Duodenal mucosa (tissue), 2 donors: ENCODE results near the gene AQP2.

ENCODE experiments used
- H3K27ac ChIP-seq: one replicate; pipeline ENCODE4 v1.7.0; 2013; ENCODE audit warnings: low read depth, low read length
- H3K27me3 ChIP-seq, 2 donors: one replicate each; pipeline ENCODE4 v1.7.0; 2013; ENCODE audit warnings: low read length in 2 of 2, control low read depth in 1 of 2; ENCODE audit not compliant: insufficient read depth in 2 of 2, control insufficient read depth in 1 of 2
- H3K36me3 ChIP-seq, 2 donors: one replicate each; pipeline ENCODE4 v1.7.0; 2013; ENCODE audit warnings: low read length in 2 of 2, control low read depth in 1 of 2; ENCODE audit not compliant: insufficient read depth in 2 of 2, control insufficient read depth in 1 of 2
- H3K4me1 ChIP-seq, 2 donors: one replicate each; pipeline ENCODE4 v1.7.0; 2013; ENCODE audit warnings: low read length in 2 of 2, control low read depth in 1 of 2; ENCODE audit not compliant: insufficient read depth in 2 of 2, control insufficient read depth in 1 of 2
- H3K4me3 ChIP-seq, 2 donors: one replicate each; pipeline ENCODE4 v1.7.0; 2013; ENCODE audit warnings: low read length in 2 of 2, low read depth in 1 of 2
- H3K9ac ChIP-seq, 2 donors: one replicate each; pipeline ENCODE4 v1.7.0; 2013; ENCODE audit warnings: low read length in 2 of 2, low read depth in 1 of 2
- H3K9me3 ChIP-seq, 2 donors: one replicate each; pipeline ENCODE4 v1.7.0; 2013; ENCODE audit warnings: low read length in 2 of 2, control low read depth in 1 of 2; ENCODE audit not compliant: control insufficient read depth in 1 of 2

The AQP2 gene

DNA sequence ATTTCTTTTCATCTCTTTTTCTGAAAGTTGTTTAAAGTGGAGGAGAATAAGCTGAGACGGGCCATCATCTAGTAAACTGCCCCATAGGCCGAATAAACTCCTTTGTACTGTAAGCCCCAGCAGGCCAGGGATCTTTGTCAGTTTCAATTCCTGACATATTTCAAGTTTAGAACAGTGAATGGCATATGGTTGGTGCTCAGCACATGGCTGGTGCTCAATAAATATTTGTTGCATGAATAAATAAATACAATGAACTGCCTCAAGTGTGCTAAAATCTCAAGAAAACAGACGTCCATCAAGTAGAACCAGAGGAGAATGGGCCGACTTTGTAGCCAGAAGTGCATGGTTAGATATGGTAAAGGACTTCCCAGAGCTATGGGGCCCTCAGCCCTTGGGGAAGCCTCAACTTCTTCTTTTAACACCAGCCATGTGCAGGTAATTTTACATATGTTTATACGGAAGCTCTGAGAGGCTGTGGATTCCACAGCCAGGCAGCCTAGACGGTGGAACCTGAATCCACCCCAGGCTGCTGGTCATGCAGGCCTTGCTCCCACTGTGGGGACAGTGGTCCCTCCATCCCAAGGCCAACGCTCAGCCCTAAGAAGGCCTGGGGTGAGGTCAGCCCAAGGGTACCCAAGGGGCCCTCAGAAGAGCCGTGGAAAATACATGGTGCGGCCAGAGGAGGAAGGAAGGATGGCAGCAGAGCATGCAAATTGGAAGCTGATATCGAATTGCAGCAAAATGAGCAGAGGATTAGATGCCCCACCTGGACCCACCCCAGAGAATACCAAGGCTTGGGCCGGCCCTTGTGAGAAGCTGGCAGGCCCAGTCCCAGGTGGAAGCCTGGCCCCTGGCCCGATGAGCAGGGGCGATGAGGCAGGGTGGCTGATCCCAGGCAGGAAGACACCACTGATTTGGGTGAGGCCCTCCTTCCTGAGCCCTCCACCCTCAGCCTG, 8.7 kb upstream of the AQP2 start:
- Histone ChIP-seq H3K27me3 (no peaks in the 10 kb centered on the region), H3K4me3 (no peak overlapping the region), H3K36me3 (no peaks in the 10 kb centered on the region), H3K9ac (no peak overlapping the region), H3K27ac (no peak overlapping the region), H3K9me3 (no peaks in the 10 kb centered on the region), H3K4me1 (peaks cover 0 to 5% of the 10 kb centered on the region in 2 donors)

DNA sequence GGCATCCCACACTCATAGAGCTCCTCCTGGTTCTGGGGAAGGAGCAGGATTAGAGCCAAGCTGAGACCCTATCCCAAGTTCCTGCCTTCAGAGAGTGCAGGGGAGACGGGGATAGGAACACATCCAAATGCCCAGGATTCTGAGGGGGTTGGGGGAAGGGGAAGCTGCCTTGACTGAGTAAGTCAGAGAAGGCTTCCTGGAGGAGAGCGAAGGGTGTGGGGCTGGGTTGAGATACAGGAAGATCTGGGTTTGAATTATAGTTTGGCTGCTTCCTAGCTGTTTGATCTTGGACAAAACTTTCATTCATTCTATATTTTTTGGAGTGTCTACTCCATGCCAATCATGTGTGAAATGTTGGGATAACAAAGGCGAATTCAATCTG, 8.0 kb upstream of the AQP2 start:
- Histone ChIP-seq H3K27ac (no peak overlapping the region), H3K27me3 (no peaks in the 10 kb centered on the region), H3K9me3 (no peaks in the 10 kb centered on the region), H3K4me3 (no peak overlapping the region), H3K9ac (no peak overlapping the region), H3K4me1 (peaks cover 0 to 5% of the 10 kb centered on the region in 2 donors), H3K36me3 (no peaks in the 10 kb centered on the region)

DNA sequence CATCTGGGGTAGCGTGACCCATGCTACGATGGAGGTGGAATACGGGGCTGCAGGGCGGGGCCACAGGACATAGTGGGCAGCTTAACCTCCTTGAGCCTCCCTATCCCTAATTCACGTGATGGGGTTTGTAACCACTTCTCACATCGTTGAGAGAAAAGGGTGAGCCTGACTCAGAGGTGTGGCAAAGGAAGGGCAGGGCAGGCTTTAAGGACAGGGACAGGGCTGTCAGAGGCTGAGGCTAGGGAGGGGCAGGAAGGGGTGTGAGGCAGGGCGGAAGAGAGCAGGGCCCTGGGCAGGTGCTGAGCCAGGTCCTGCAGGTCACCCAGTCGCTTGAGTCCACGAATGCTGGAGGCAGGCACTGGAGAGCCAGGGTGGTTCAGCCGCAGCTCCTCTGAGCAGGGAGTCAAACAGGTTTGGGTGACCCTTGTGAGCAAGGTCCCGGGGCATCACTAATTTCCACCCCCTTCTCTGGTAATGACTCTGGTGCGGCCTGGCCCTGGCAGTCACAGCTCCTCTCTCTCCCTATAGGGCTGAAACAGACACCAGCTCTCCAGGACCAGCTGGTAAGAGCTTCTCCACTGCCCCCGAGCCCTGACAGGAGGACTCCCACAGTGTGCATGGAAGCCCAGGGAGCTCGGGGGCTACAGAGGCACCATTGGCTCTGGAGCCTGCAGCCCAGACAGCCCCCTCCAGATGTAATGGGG, 7.5 kb upstream of the AQP2 start:
- H3K4me1 ChIP-seq, result peaks cover 0 to 5% of the 10 kb centered on the region in 2 donors
- H3K27ac ChIP-seq, result no peak overlapping the region
- H3K9ac ChIP-seq, result no peak overlapping the region
- H3K27me3 ChIP-seq, result no peaks in the 10 kb centered on the region
- H3K36me3 ChIP-seq, result no peaks in the 10 kb centered on the region
- H3K9me3 ChIP-seq, result no peaks in the 10 kb centered on the region
- H3K4me3 ChIP-seq, result no peak overlapping the region

DNA sequence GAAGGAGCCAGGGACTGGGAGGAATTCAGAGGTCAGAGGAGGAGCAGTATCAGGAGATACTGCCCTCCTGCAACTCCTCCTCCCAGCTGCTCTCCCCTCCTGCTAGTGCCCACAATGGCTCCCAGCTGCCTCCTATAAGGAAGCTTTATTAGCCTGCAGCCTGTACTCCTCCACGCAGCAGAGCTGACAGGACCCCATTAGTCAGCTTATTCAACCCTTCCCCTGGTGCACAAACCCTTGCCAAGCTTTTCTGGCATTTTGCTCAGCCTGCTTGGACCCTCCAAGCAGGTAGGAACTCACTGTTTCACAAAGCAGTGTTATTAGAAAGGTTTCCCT, 6.9 kb upstream of the AQP2 start:
- Histone ChIP-seq H3K4me3 (no peak overlapping the region), H3K9ac (no peak overlapping the region), H3K36me3 (no peaks in the 10 kb centered on the region), H3K27me3 (no peaks in the 10 kb centered on the region), H3K9me3 (no peaks in the 10 kb centered on the region), H3K4me1 (peaks cover 0 to 5% of the 10 kb centered on the region in 2 donors), H3K27ac (no peak overlapping the region)

DNA sequence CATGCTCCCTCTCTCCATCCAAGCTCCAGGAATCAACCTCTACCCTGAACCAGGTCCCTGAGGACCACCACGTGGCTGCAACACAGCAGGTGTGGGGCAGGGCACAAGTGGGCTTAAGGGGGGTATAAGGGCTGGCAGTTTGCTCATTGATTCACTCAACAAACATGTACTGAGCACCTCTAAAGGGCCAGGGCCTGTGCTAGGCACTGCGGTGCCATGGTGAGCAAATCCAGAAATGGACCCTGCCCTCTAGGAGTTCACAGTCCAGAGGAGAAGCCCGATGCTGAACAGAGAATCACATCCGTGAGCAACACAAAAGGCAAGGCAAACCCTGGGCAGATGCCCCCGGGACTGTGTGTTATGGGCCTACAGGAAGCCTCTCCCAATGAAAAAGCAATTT, 6.5 kb upstream of the AQP2 start:
- H3K27me3 ChIP-seq, result no peaks in the 10 kb centered on the region

DNA sequence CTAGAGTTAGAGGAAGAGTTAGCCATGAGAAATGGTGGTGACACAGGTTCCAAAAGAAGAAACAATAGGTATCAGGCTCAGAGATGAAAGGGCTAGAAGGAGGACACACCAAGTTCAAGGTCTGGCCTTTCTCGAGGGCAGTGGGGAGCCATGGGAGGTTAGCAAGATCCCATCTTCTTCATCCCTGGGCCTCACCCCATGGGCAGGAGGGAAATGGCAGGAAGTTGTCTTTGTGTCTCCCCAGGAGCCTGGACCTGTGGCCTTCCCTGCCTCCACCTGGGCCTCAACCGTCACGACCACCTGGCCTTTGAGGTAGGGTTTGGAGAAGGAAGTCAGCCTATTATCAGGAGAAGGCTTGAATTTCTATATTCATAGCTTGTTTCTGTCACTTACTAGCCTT, 5.8 kb upstream of the AQP2 start:
- H3K9ac ChIP-seq, result no peak overlapping the region
- H3K4me1 ChIP-seq, result peaks cover 0 to 5% of the 10 kb centered on the region in 2 donors
- H3K9me3 ChIP-seq, result no peaks in the 10 kb centered on the region
- H3K4me3 ChIP-seq, result no peak overlapping the region
- no peak overlapping the region for H3K27ac ChIP-seq
- H3K36me3 ChIP-seq, result no peaks in the 10 kb centered on the region
- H3K27me3 ChIP-seq, result no peaks in the 10 kb centered on the region

More for the DNA sequence above, 6.5 kb upstream of the AQP2 start:
- Histone ChIP-seq H3K4me3 (no peak overlapping the region), H3K27ac (no peak overlapping the region), H3K9ac (no peak overlapping the region), H3K36me3 (no peaks in the 10 kb centered on the region), H3K4me1 (peaks cover 0 to 5% of the 10 kb centered on the region in 2 donors), H3K9me3 (no peaks in the 10 kb centered on the region)

DNA sequence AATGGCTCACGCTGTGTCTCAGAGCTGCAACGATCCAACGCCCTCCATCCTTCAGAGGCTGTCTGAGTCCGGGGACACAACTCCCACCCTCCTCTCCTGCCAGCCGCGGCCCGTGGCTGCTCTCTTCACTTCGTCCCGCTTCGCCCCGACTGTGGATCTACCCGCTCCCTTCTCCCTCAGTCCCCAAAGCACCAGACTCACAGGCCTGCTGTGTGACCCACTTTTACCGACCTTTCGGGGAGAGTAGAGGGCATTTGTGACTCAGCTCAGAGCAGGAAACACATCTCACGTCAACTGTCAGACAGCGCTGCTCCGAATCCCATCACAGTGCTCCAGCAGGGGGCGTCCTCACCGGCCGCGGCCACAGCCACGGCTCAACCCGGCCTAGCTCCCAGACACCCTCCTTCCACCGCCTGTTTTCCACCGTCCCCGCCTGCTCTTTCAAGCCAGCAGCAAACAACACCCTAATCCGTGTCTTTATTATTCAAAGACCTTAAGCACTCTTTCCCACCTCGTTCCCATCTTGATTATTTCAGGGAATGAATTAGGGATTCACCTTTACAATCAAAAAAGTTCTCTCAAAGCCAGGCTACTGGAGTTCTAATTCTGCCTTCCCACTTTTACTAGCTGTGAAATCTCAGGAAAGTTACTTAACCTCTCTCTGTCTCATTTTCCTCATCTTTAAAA, 5.0 kb upstream of the AQP2 start:
- H3K27ac ChIP-seq, result peak overlapping the region; percentile 22
- peak overlapping the region; percentile 24 to 54 for H3K9ac ChIP-seq
- H3K27me3 ChIP-seq, result no peaks in the 10 kb centered on the region
- peak overlapping the region; percentile 46 to 56 for H3K4me3 ChIP-seq
- H3K9me3 ChIP-seq, result no peaks in the 10 kb centered on the region
- no peaks in the 10 kb centered on the region for H3K36me3 ChIP-seq
- H3K4me1 ChIP-seq, result peaks cover 0 to 5% of the 10 kb centered on the region in 2 donors

DNA sequence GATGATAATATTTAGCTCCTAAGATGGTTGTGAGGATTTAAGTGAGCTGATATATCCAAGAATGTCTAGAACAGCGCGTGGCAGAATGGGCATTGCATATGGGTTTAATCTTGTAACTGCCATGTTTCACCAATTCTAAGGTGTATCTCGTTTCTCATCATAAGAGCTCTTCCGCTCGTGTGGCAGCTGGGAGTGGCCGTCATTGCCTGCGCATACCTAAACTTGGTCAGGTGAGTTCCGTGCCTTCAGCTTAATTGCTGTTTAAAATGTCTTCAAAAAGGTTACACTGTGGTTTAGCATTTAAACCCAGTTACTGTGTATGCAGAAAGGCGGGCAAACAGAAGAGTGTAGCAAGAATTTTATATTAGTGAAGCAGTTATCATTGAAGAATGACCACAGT, 4.5 kb upstream of the AQP2 start:
- H3K4me3 ChIP-seq, result no peak overlapping the region
- H3K36me3 ChIP-seq, result no peaks in the 10 kb centered on the region
- no peaks in the 10 kb centered on the region for H3K9me3 ChIP-seq
- H3K27ac ChIP-seq, result peak overlapping the region; percentile 22
- peaks cover 0 to 5% of the 10 kb centered on the region in 2 donors for H3K4me1 ChIP-seq
- H3K27me3 ChIP-seq, result no peaks in the 10 kb centered on the region
- no peak overlapping the region for H3K9ac ChIP-seq

DNA sequence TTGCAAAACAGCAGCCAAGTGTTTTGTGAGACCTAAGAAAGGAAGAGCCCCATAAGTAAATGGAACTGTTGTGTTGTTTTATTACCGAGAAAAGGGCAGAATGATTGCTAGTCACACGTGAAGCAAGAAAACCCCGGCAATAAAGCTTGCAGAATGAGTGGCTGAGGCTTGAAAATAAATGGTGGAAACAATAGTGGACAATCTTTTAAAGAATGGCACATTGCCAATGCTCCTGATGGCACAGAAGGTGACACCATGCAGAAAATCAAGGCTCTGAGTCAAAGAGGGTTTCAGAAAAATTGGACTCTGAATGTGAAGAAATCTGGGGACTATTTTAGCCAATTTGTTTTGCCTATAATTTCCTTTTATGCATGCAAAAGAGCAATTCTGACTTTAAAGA, 4.0 kb upstream of the AQP2 start:
- Histone ChIP-seq H3K9me3 (no peaks in the 10 kb centered on the region), H3K36me3 (no peaks in the 10 kb centered on the region), H3K4me3 (no peak overlapping the region), H3K27ac (no peak overlapping the region), H3K4me1 (peaks cover 0 to 5% of the 10 kb centered on the region in 2 donors), H3K27me3 (no peaks in the 10 kb centered on the region), H3K9ac (no peak overlapping the region)
